ENCODE data around the gene EIF5. TPM values are rescaled to one million over a fixed set of nuclear protein-coding genes. Genes with fewer than 3 reads are reported as not detected.
A peak's percentile ranks its signal among the peaks of the same experiment; 100 is the strongest.

The EIF5 gene
- total and polyA plus RNA-seq, 2 experiments from 2014 or later: 194 to 634 TPM

GRCh38 chr14:103367995-103368394, 34.0 kb downstream of the EIF5 start (continued):
- TF ChIP-seq REST (IDR thresholded peaks at IDR 0.05; ENCODE audit: unreplicated experiment): no peak

GRCh38 chr14:103370087-103370486, 36.0 kb downstream of the EIF5 start:
- Mint-ChIP-seq H3K36me3 (ENCODE audit: low read depth) (no peaks in the 10 kb centered on the region), H3K9me3 (no peaks in the 10 kb centered on the region; the same call in 2 of the 3 replicates), H3K27ac (no peak overlapping the region), H3K4me1 (peaks cover 12% of the 10 kb centered on the region), H3K27me3 (ENCODE audit: insufficient read depth, low read depth, poor library complexity) (peaks cover 10% of the 10 kb centered on the region), H3K4me3 (no peak overlapping the region)
- Histone ChIP-seq H3K36me3 (ENCODE audit: insufficient read depth) (no peaks in the 10 kb centered on the region), H4K20me1 (replicated peaks; ENCODE audit: insufficient read depth) (no peaks in the 10 kb centered on the region), H3K9me2 (ENCODE audit: insufficient read depth) (no peaks in the 10 kb centered on the region), H3K27me3 (ENCODE audit: insufficient read depth) (no peaks in the 10 kb centered on the region), H3K4me3 (no peak overlapping the region), H3K4me1 (ENCODE audit: insufficient read depth) (no peaks in the 10 kb centered on the region), H3K79me2 (replicated peaks; ENCODE audit: insufficient read depth) (no peaks in the 10 kb centered on the region), H3K27ac (ENCODE audit: low read depth) (no peak overlapping the region), H2AFZ (no peak overlapping the region), H3F3A (replicated peaks; ENCODE audit: low read depth) (no peaks in the 10 kb centered on the region), H3K4me2 (no peak overlapping the region)
- ATAC-seq (no peak), DNase-seq (ENCODE audit: low spot score) (no peak)
- TF ChIP-seq EZH2 (IDR thresholded peaks at IDR 0.05; ENCODE audit: low read depth, unreplicated experiment) (no peak), ZNF114 (CRISPR knock-in tag; IDR thresholded peaks at IDR 0.05) (no peak), NANOG (IDR thresholded peaks at IDR 0.05; ENCODE audit: borderline replicate concordance) (no peak), CREB1 (CRISPR knock-in tag; IDR thresholded peaks at IDR 0.05; ENCODE audit: low read depth) (no peak), ZNF331 (CRISPR knock-in tag; IDR thresholded peaks at IDR 0.05; ENCODE audit: low read depth) (no peak)

GRCh38 chr14:103372017-103372416, 38.0 kb downstream of the EIF5 start:
- DNase-seq (ENCODE audit: low spot score) (no peak), ATAC-seq (no peak)
- Mint-ChIP-seq H3K27me3 (ENCODE audit: insufficient read depth, low read depth, poor library complexity) (peaks cover 10% of the 10 kb centered on the region), H3K4me3 (no peak overlapping the region), H3K4me1 (peaks cover 12% of the 10 kb centered on the region), H3K27ac (peak overlapping the region; percentile 78), H3K36me3 (ENCODE audit: low read depth) (no peaks in the 10 kb centered on the region), H3K9me3 (no peaks in the 10 kb centered on the region; the same call in 2 of the 3 replicates)
- no peak overlapping the region for H3K4me2 ChIP-seq
- no peaks in the 10 kb centered on the region for H3K27me3 ChIP-seq (ENCODE audit: insufficient read depth)
- H3K27ac ChIP-seq (ENCODE audit: low read depth): no peak overlapping the region
- H3K36me3 ChIP-seq (ENCODE audit: insufficient read depth): no peaks in the 10 kb centered on the region
- no peaks in the 10 kb centered on the region for H4K20me1 ChIP-seq (replicated peaks; ENCODE audit: insufficient read depth)
- H3K9me2 ChIP-seq (ENCODE audit: insufficient read depth): no peaks in the 10 kb centered on the region
- no peaks in the 10 kb centered on the region for H3F3A ChIP-seq (replicated peaks; ENCODE audit: low read depth)
- no peaks in the 10 kb centered on the region for H3K79me2 ChIP-seq (replicated peaks; ENCODE audit: insufficient read depth)
- H2AFZ ChIP-seq: no peak overlapping the region
- no peak overlapping the region for H3K4me3 ChIP-seq
- no peaks in the 10 kb centered on the region for H3K4me1 ChIP-seq (ENCODE audit: insufficient read depth)
- TF ChIP-seq STAT1 (IDR thresholded peaks at IDR 0.05; ENCODE audit: unreplicated experiment) (no peak), POLR2AphosphoS5 (IDR thresholded peaks at IDR 0.05; ENCODE audit: low read depth) (no peak), CTCF (conservative IDR thresholded peaks at IDR 0.05; ENCODE audit: low read depth in 2 of 2) (no peak), NANOG (IDR thresholded peaks at IDR 0.05; ENCODE audit: borderline replicate concordance) (no peak), REST (IDR thresholded peaks at IDR 0.05; ENCODE audit: unreplicated experiment) (no peak), JUNB (IDR thresholded peaks at IDR 0.05; ENCODE audit: unreplicated experiment) (no peak), ZNF114 (CRISPR knock-in tag; IDR thresholded peaks at IDR 0.05) (no peak), EZH2phosphoT487 (IDR thresholded peaks at IDR 0.05; ENCODE audit: unreplicated experiment) (no peak), ZNF331 (CRISPR knock-in tag; IDR thresholded peaks at IDR 0.05; ENCODE audit: low read depth) (no peak), EZH2 (IDR thresholded peaks at IDR 0.05; ENCODE audit: low read depth, unreplicated experiment) (no peak), ETS1 (IDR thresholded peaks at IDR 0.05) (no peak), CREB1 (CRISPR knock-in tag; IDR thresholded peaks at IDR 0.05; ENCODE audit: low read depth) (no peak)
